Jurkat, Clone E6-1 (cell line): Measurements from ENCODE around the gene ZNF292.
"Not testable (repeated sequence)": the region's sequence is repeated elsewhere in the genome, so short reads cannot be mapped to it uniquely, and the experiment has no call there.

Source experiments
- DNase-seq: peaks from one replicate; pipeline ENCODE4 v3.0.0-alpha.2; 2011; ENCODE audit warnings: low read depth, low spot score
- H3K4me3 ChIP-seq: 2 replicates; pipeline ENCODE4 v1.5.1; 2011; ENCODE audit warnings: mild to moderate bottlenecking, low read length, control low read depth, moderate library complexity

ZNF292 gene

GRCh38 chr6:87251225-87251624 lies 95.9 kb downstream of the ZNF292 start:
- DNase-seq: no peak
- no peak overlapping the region for H3K4me3 ChIP-seq

- no peak for DNase-seq
- H3K4me3 ChIP-seq: no peak overlapping the region
Measured at GRCh38 chr6:87251725-87252124, 96.4 kb downstream of the ZNF292 start.

- DNase-seq: no peak
Measured at GRCh38 chr6:87257046-87257445, 101.7 kb downstream of the ZNF292 start.

GRCh38 chr6:87257565-87257964 lies 102.2 kb downstream of the ZNF292 start:
- no peak for DNase-seq
- H3K4me3 ChIP-seq: no peak overlapping the region

More at GRCh38 chr6:87257046-87257445, 101.7 kb downstream of the ZNF292 start:
- H3K4me3 ChIP-seq: no peak overlapping the region

GRCh38 chr6:87257975-87258374 lies 102.6 kb downstream of the ZNF292 start:
- H3K4me3 ChIP-seq: no peak overlapping the region
- DNase-seq: no peak

GRCh38 chr6:87259791-87260190 lies 104.4 kb downstream of the ZNF292 start:
- no peak for DNase-seq
- H3K4me3 ChIP-seq: no peak overlapping the region

GRCh38 chr6:87261534-87261933 lies 106.2 kb downstream of the ZNF292 start:
- no peak overlapping the region for H3K4me3 ChIP-seq
- DNase-seq: no peak

- H3K4me3 ChIP-seq: no peak overlapping the region
Measured at GRCh38 chr6:87264481-87264880, 109.1 kb downstream of the ZNF292 start.

GRCh38 chr6:87274660-87275274 lies 119.4 kb downstream of the ZNF292 start:
- no peak for DNase-seq
- no peak overlapping the region for H3K4me3 ChIP-seq

More at GRCh38 chr6:87264481-87264880, 109.1 kb downstream of the ZNF292 start:
- DNase-seq: no peak

- H3K4me3 ChIP-seq: no peak overlapping the region
- no peak for DNase-seq
Measured at GRCh38 chr6:87276624-87277023, 121.3 kb downstream of the ZNF292 start.

GRCh38 chr6:87277123-87277522 lies 121.8 kb downstream of the ZNF292 start:
- H3K4me3 ChIP-seq: no peak overlapping the region
- DNase-seq: peak; percentile 22

- no peak overlapping the region for H3K4me3 ChIP-seq
- DNase-seq: no peak
Measured at GRCh38 chr6:87279196-87279595, 123.8 kb downstream of the ZNF292 start.

- DNase-seq: no peak
- H3K4me3 ChIP-seq: no peak overlapping the region
Measured at GRCh38 chr6:87281426-87281825, 126.1 kb downstream of the ZNF292 start.

GRCh38 chr6:87282743-87283142 lies 127.4 kb downstream of the ZNF292 start:
- DNase-seq: no peak
- H3K4me3 ChIP-seq: no peak overlapping the region

- DNase-seq: no peak
- no peak overlapping the region for H3K4me3 ChIP-seq
Measured at GRCh38 chr6:87283461-87283860, 128.1 kb downstream of the ZNF292 start.

GRCh38 chr6:87287251-87287650 lies 131.9 kb downstream of the ZNF292 start:
- DNase-seq: no peak
- H3K4me3 ChIP-seq: no peak overlapping the region

- DNase-seq: no peak
- no peak overlapping the region for H3K4me3 ChIP-seq
Measured at GRCh38 chr6:87289571-87289970, 134.2 kb downstream of the ZNF292 start.

GRCh38 chr6:87291883-87292282 lies 136.5 kb downstream of the ZNF292 start:
- DNase-seq: no peak
- no peak overlapping the region for H3K4me3 ChIP-seq

- no peak for DNase-seq
Measured at GRCh38 chr6:87293526-87293925, 138.2 kb downstream of the ZNF292 start.

GRCh38 chr6:87297119-87297518 lies 141.8 kb downstream of the ZNF292 start:
- DNase-seq: no peak
- H3K4me3 ChIP-seq: no peak overlapping the region

More at GRCh38 chr6:87293526-87293925, 138.2 kb downstream of the ZNF292 start:
- H3K4me3 ChIP-seq: no peak overlapping the region

GRCh38 chr6:87301277-87301676 lies 145.9 kb downstream of the ZNF292 start:
- DNase-seq, H3K4me3 ChIP-seq: not testable (repeated sequence)
